ENCODE measurements around the gene TNFAIP8L1. TPM values are rescaled to one million over a fixed set of nuclear protein-coding genes. Genes with fewer than 3 reads are reported as not detected.

TNFAIP8L1 gene
- polyA plus RNA-seq, 1 donor (not counting 4 experiments of a cell fraction or from before 2014, with no cell fraction given): 4.7 TPM

- DNase-seq (ENCODE audit: low read depth, low spot score): no peak
- no peaks in the 10 kb centered on the region for H3K9me1 ChIP-seq (ENCODE audit: control insufficient read depth, extremely low read depth, insufficient read depth, low read length)
- no peak overlapping the region for H2AFZ ChIP-seq (ENCODE audit: control insufficient read depth, low read length)
- H3K9me3 ChIP-seq (ENCODE audit: control insufficient read depth, low read depth, low read length): no peaks in the 10 kb centered on the region
- H3K4me1 ChIP-seq (ENCODE audit: control insufficient read depth, extremely low read depth, insufficient read depth, low read length): peaks cover 22% of the 10 kb centered on the region
- H3K4me2 ChIP-seq (ENCODE audit: control insufficient read depth, extremely low read depth, insufficient read depth, low read depth, low read length): no peak overlapping the region
- H3K79me2 ChIP-seq (ENCODE audit: control insufficient read depth, insufficient read depth, low read length): peaks cover 10% of the 10 kb centered on the region
- no peak overlapping the region for H3K9ac ChIP-seq (ENCODE audit: control insufficient read depth, extremely low read depth, insufficient read depth, low read length)
- no peak for TF ChIP-seq EZH2 (IDR thresholded peaks at IDR 0.05; ENCODE audit: low read length)
- TF ChIP-seq, protein P1, sequence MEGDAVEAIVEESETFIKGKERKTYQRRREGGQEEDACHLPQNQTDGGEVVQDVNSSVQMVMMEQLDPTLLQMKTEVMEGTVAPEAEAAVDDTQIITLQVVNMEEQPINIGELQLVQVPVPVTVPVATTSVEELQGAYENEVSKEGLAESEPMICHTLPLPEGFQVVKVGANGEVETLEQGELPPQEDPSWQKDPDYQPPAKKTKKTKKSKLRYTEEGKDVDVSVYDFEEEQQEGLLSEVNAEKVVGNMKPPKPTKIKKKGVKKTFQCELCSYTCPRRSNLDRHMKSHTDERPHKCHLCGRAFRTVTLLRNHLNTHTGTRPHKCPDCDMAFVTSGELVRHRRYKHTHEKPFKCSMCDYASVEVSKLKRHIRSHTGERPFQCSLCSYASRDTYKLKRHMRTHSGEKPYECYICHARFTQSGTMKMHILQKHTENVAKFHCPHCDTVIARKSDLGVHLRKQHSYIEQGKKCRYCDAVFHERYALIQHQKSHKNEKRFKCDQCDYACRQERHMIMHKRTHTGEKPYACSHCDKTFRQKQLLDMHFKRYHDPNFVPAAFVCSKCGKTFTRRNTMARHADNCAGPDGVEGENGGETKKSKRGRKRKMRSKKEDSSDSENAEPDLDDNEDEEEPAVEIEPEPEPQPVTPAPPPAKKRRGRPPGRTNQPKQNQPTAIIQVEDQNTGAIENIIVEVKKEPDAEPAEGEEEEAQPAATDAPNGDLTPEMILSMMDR (optimal IDR thresholded peaks at IDR 0.05 in 1 of 3, IDR thresholded peaks at IDR 0.05 in 1 of 3, conservative IDR thresholded peaks at IDR 0.05 in 1 of 3; ENCODE audit: extremely low read depth in 1 of 3, insufficient read depth in 2 of 3, low read length in 3 of 3): peak in 2 of 3 experiments; percentile 15 to 30
- dilution Hi-C loops (cut with MboI; ENCODE audit: extremely low pct_ligation_motif_present, low sequenced_read_pairs): no loop called here
- FAIRE-seq: no peak
- H3K27me3 ChIP-seq (ENCODE audit: control insufficient read depth, extremely low read depth, insufficient read depth, low read length): no peaks in the 10 kb centered on the region
- no peaks in the 10 kb centered on the region for H4K20me1 ChIP-seq (ENCODE audit: control insufficient read depth, extremely low read depth, insufficient read depth, low read length)
- H3K4me3 ChIP-seq (ENCODE audit: control insufficient read depth in 2 of 3, extremely low read depth in 1 of 3, insufficient read depth in 2 of 3, low read depth in 1 of 3, low read length in 3 of 3): no peak overlapping the region
- H3K27ac ChIP-seq (ENCODE audit: control insufficient read depth, insufficient read depth, low read length): no peak overlapping the region
- peaks cover 56 to 72% of the 10 kb centered on the region in 2 experiments for H3K36me3 ChIP-seq (ENCODE audit: control insufficient read depth in 2 of 2, extremely low read depth in 1 of 2, insufficient read depth in 2 of 2, low read length in 2 of 2)
Measured at GRCh38 chr19:4690361-4690760, 51.0 kb downstream of the TNFAIP8L1 start.

DNA sequence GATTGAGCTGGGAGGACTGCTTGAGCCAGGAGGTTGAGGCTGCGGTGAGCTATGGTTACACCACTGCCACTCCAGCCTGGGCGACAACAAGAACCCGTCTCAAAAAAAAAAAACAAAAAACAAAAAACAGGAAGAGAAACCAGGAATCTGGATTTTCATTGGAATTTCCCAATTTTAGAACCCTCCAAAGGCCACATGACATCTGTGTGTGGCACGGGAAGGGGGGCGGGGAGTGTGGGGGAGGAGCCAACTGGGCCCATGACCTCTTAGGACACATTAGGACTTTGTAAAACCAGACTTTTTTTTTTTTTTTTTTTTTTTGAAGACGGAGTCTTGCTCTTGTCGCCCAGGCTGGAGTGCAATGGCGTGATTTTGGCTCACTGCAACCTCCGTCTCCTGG, 52.1 kb downstream of the TNFAIP8L1 start:
- dilution Hi-C loops (cut with MboI; ENCODE audit: extremely low pct_ligation_motif_present, low sequenced_read_pairs): no loop called here
- Histone ChIP-seq H3K27ac (ENCODE audit: control insufficient read depth, insufficient read depth, low read length) (no peak overlapping the region), H3K4me2 (ENCODE audit: control insufficient read depth, extremely low read depth, insufficient read depth, low read depth, low read length) (no peak overlapping the region), H3K9me3 (ENCODE audit: control insufficient read depth, low read depth, low read length) (no peaks in the 10 kb centered on the region), H3K79me2 (ENCODE audit: control insufficient read depth, insufficient read depth, low read length) (peaks cover 10% of the 10 kb centered on the region), H3K9ac (ENCODE audit: control insufficient read depth, extremely low read depth, insufficient read depth, low read length) (no peak overlapping the region), H3K4me1 (ENCODE audit: control insufficient read depth, extremely low read depth, insufficient read depth, low read length) (peaks cover 31% of the 10 kb centered on the region), H3K27me3 (ENCODE audit: control insufficient read depth, extremely low read depth, insufficient read depth, low read length) (no peaks in the 10 kb centered on the region), H3K4me3 (ENCODE audit: control insufficient read depth in 2 of 3, extremely low read depth in 1 of 3, insufficient read depth in 2 of 3, low read depth in 1 of 3, low read length in 3 of 3) (no peak overlapping the region), H2AFZ (ENCODE audit: control insufficient read depth, low read length) (no peak overlapping the region), H4K20me1 (ENCODE audit: control insufficient read depth, extremely low read depth, insufficient read depth, low read length) (no peaks in the 10 kb centered on the region), H3K36me3 (ENCODE audit: control insufficient read depth in 2 of 2, extremely low read depth in 1 of 2, insufficient read depth in 2 of 2, low read length in 2 of 2) (peaks cover 56 to 72% of the 10 kb centered on the region in 2 experiments), H3K9me1 (ENCODE audit: control insufficient read depth, extremely low read depth, insufficient read depth, low read length) (no peaks in the 10 kb centered on the region)
- DNase-seq (ENCODE audit: low read depth, low spot score): no peak
- TF ChIP-seq, protein P1 (optimal IDR thresholded peaks at IDR 0.05 in 1 of 3, IDR thresholded peaks at IDR 0.05 in 1 of 3, conservative IDR thresholded peaks at IDR 0.05 in 1 of 3; ENCODE audit: extremely low read depth in 1 of 3, insufficient read depth in 2 of 3, low read length in 3 of 3): no peak
- TF ChIP-seq EZH2 (IDR thresholded peaks at IDR 0.05; ENCODE audit: low read length): no peak
- no peak for FAIRE-seq

Data from keratinocyte (primary cell).